ENCODE data around the gene ALK. TPM values are rescaled to one million over a fixed set of nuclear protein-coding genes. Genes with fewer than 3 reads are reported as not detected.

Gene ALK
- total RNA-seq, 2 experiments from 2014 or later: not detected

DNA sequence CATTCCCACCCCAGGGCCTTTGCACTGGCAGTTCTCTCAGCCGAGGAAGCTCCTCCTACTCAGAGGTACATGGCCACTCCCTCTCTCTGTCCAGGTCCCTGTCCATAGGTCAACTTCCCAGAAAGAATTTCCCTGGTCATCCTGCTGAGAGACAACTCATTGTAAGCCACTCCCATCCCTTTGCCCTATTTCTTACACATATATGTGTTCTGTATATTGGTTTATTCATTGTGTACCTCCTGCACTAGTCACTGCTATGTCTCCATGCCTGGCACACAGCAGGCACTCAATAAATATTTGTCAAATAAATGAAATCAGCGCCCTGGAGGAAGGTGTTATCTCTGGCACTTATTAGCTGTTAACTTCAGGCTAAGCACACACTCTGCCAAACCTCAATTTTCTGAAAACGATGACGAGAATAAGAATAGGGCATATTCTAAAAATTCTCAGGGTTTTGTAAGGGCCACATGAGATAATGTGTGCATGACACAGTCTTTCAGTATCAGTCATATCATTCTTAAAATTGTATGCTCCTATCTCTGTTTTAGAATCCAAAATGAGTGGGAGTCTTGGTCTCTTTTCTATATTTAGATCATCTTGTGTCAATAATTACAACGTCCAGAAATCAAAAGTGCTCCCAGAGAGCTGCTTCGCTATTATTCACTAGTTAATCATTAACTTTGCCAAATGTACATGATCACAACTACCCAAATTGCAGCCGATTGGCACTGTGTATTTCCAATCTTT lies 198.0 kb downstream of the ALK start:
- H3K27me3 Mint-ChIP-seq: peaks cover 14% of the 10 kb centered on the region
- ATAC-seq (no peak), DNase-seq (no peak)
- no peak overlapping the region for H3K4me3 Mint-ChIP-seq
- no peak overlapping the region for H3K27ac Mint-ChIP-seq
- CTCF ChIA-PET: interaction anchor here (1.6 kb wide), 1 partner anchor 11 kb away, joined by 5 read pairs; no protein-coding TSS in a partner anchor
- no peaks in the 10 kb centered on the region for H3K4me1 Mint-ChIP-seq
- no peaks in the 10 kb centered on the region for H3K36me3 Mint-ChIP-seq
- H3K9me3 Mint-ChIP-seq (ENCODE audit: low read depth): no peaks in the 10 kb centered on the region

DNA sequence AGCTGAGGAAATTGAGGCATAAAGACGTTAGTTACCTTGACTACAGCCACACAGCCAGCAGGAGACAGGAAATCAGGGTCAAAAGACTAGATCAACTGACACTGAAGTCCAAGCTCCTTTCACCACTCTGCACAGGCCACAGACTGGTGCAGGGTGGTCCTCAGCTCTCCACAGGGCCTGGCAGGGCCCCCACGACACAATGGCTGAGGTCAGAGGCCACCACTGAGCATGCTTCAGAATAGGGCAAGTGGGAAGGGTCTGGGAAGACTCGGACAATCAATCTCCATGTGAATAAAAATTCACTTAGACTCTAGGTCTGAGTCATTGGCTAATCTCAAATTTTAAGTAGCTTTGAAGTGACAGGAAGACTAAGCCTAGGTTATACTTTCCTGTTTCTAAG lies 201.7 kb downstream of the ALK start:
- CTCF ChIA-PET: no interaction called here
- DNase-seq (no peak), ATAC-seq (no peak)
- H3K36me3 Mint-ChIP-seq: no peaks in the 10 kb centered on the region
- peaks cover 14% of the 10 kb centered on the region for H3K27me3 Mint-ChIP-seq
- no peak overlapping the region for H3K27ac Mint-ChIP-seq
- no peak overlapping the region for H3K4me3 Mint-ChIP-seq
- no peaks in the 10 kb centered on the region for H3K4me1 Mint-ChIP-seq
- H3K9me3 Mint-ChIP-seq (ENCODE audit: low read depth): no peaks in the 10 kb centered on the region

DNA sequence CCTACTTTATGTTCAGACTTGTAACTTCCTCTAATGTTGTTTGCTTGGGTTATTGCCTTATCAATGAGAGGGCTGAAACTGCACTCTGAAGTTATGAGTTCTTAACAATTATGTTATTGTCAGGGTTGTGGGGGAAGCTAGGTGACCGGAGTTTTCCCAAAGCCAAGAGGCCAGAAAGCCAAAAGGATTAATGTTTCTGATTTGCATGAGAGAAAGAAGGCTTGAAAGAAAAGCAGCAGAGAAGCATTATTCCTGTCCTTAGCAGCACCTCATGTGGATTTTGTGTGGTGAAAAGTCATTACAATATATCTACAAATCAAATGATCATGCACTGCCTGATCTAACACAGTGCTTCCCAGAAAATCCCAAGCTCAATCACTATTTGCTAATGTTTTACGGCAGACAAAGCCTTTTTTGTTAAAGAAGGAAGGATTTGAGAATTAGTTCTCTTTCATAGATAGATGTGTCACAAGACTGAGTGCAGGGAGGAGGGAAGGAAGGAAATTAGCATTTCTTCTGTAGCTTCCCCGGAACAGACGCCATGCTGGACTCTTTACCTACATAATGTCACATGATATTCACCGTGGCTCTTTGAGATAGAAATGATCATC lies 203.2 kb downstream of the ALK start:
- Mint-ChIP-seq H3K4me1 (no peaks in the 10 kb centered on the region), H3K36me3 (no peaks in the 10 kb centered on the region), H3K9me3 (ENCODE audit: low read depth) (no peaks in the 10 kb centered on the region), H3K27me3 (peaks cover 12% of the 10 kb centered on the region), H3K27ac (no peak overlapping the region), H3K4me3 (no peak overlapping the region)
- CTCF ChIA-PET: no interaction called here
- DNase-seq: no peak
- ATAC-seq: no peak

- no peak overlapping the region for H3K27ac Mint-ChIP-seq
- H3K27me3 Mint-ChIP-seq: peaks cover 6% of the 10 kb centered on the region
- H3K9me3 Mint-ChIP-seq (ENCODE audit: low read depth): no peaks in the 10 kb centered on the region
- ATAC-seq: no peak
- CTCF ChIA-PET: no interaction called here
- DNase-seq: no peak
- no peaks in the 10 kb centered on the region for H3K36me3 Mint-ChIP-seq
- H3K4me1 Mint-ChIP-seq: no peaks in the 10 kb centered on the region
- H3K4me3 Mint-ChIP-seq: no peak overlapping the region
Observed at GRCh38 chr2:29715655-29716054, 205.7 kb downstream of the ALK start.

- H3K4me3 Mint-ChIP-seq: no peak overlapping the region
- no peak overlapping the region for H3K27ac Mint-ChIP-seq
- no peaks in the 10 kb centered on the region for H3K36me3 Mint-ChIP-seq
- H3K27me3 Mint-ChIP-seq: peaks cover 6% of the 10 kb centered on the region
- no peak for ATAC-seq
- no peaks in the 10 kb centered on the region for H3K4me1 Mint-ChIP-seq
- H3K9me3 Mint-ChIP-seq (ENCODE audit: low read depth): no peaks in the 10 kb centered on the region
- CTCF ChIA-PET: no interaction called here
- DNase-seq: no peak
Observed at GRCh38 chr2:29714333-29714732, 207.1 kb downstream of the ALK start.

DNA sequence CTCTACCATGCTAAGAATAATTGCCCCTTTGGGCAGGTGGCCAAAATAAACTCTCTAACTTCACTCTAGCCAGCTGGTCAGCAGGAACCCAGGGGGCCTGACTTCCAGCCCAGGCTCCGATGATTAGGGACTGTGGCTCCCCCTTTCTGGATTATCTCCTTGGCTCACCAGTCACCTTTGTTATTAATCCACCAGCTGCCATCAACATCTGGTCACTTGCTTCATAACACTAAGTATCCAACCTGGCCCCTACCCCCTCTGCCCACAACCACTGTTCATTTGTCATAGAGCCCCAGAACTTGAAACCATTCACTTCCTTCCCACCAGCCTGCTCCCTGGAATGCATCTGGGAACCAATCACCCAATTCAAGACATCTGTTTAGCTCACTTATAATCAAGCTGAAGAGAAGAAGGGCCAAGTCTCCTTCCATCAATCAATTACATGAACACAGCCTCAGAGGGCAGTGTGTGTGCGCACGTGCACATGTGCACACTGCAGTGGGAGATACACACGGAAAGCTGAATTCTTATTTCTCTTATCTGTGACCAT lies 215.1 kb downstream of the ALK start:
- no peak for DNase-seq
- Mint-ChIP-seq H3K27me3 (no peaks in the 10 kb centered on the region), H3K27ac (no peak overlapping the region), H3K4me1 (peaks cover 8% of the 10 kb centered on the region), H3K4me3 (no peak overlapping the region), H3K36me3 (no peaks in the 10 kb centered on the region), H3K9me3 (ENCODE audit: low read depth) (no peaks in the 10 kb centered on the region)
- ATAC-seq: no peak
- CTCF ChIA-PET: no interaction called here

DNA sequence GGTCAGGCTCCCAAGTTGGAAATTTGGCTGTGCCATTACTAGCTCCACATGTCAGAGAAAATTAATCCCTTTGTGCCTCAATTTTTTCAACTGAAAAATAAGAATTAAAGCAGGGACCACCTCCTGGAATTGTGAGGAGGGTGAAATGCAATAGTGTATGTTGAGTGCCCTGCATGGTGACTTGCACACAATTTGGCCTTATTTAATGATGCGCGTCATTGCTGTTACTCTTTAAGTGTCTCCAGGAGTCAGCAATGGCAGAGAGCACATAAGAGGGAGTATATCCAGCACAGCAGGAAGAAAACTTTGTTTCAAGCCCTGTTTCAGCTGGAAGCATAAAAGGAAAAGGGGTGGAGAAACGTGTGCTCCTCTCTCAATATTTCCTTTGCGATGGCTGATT lies 215.8 kb downstream of the ALK start:
- DNase-seq (no peak), ATAC-seq (no peak)
- no peak overlapping the region for H3K27ac Mint-ChIP-seq
- H3K4me3 Mint-ChIP-seq: no peak overlapping the region
- no peaks in the 10 kb centered on the region for H3K9me3 Mint-ChIP-seq (ENCODE audit: low read depth)
- CTCF ChIA-PET: no interaction called here
- H3K4me1 Mint-ChIP-seq: peaks cover 8% of the 10 kb centered on the region
- H3K36me3 Mint-ChIP-seq: no peaks in the 10 kb centered on the region
- H3K27me3 Mint-ChIP-seq: no peaks in the 10 kb centered on the region

DNA sequence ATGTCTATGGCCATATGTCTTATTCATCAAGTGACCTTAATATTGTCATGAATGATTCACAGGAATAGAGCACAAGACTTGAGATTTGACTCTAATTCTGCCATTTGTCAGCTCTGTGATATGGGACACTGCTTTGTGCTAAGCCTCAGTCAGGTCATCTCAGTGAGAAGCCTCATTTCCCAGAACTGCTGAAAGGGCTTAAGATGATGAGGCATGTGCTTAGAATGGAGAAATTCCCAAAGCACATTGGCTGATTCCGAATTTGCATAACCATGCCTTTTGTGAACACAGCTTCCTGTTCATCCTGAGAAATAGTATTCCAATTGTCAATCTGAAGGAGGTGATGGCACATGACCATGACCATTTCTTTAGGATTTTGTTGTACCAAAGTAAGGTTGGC lies 218.1 kb downstream of the ALK start:
- no peak overlapping the region for H3K4me3 Mint-ChIP-seq
- CTCF ChIA-PET: no interaction called here
- H3K27ac Mint-ChIP-seq: no peak overlapping the region
- peaks cover 8% of the 10 kb centered on the region for H3K4me1 Mint-ChIP-seq
- DNase-seq (no peak), ATAC-seq (no peak)
- H3K9me3 Mint-ChIP-seq (ENCODE audit: low read depth): no peaks in the 10 kb centered on the region
- H3K36me3 Mint-ChIP-seq: no peaks in the 10 kb centered on the region
- no peaks in the 10 kb centered on the region for H3K27me3 Mint-ChIP-seq

GRCh38 chr2:29702276-29702675 lies 219.1 kb downstream of the ALK start:
- no peaks in the 10 kb centered on the region for H3K9me3 Mint-ChIP-seq (ENCODE audit: low read depth)
- H3K27me3 Mint-ChIP-seq: no peaks in the 10 kb centered on the region
- CTCF ChIA-PET: no interaction called here
- no peak for DNase-seq
- ATAC-seq: no peak
- peaks cover 8% of the 10 kb centered on the region for H3K4me1 Mint-ChIP-seq
- H3K4me3 Mint-ChIP-seq: no peak overlapping the region
- H3K36me3 Mint-ChIP-seq: no peaks in the 10 kb centered on the region
- no peak overlapping the region for H3K27ac Mint-ChIP-seq

GRCh38 chr2:29700560-29700959 lies 220.8 kb downstream of the ALK start:
- Mint-ChIP-seq H3K27me3 (no peaks in the 10 kb centered on the region), H3K4me3 (no peak overlapping the region), H3K27ac (no peak overlapping the region), H3K9me3 (ENCODE audit: low read depth) (no peaks in the 10 kb centered on the region), H3K4me1 (peaks cover 8% of the 10 kb centered on the region), H3K36me3 (no peaks in the 10 kb centered on the region)
- DNase-seq: no peak
- CTCF ChIA-PET: no interaction called here
- no peak for ATAC-seq

DNA sequence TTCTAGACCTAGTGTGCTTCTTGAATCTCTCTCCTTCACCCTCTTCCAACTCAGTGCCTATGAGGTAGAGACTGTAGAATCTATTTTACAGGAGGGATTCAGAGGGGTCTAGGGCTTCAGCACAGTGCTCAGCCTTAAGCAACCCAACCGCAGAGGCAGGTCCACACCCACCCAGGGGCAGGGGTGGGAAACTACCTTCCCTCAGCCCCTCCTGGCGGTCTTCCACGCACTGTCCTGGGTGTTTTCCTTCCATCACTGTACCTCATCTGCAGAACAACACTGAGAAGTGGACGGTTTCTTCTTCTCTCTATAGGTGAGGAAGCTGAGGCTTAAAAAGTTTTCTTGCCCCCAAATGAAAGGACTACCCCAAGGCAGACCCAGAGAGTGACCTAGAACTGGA lies 222.3 kb downstream of the ALK start:
- Mint-ChIP-seq H3K27me3 (no peaks in the 10 kb centered on the region), H3K4me3 (no peak overlapping the region), H3K27ac (no peak overlapping the region), H3K4me1 (peaks cover 8% of the 10 kb centered on the region), H3K36me3 (no peaks in the 10 kb centered on the region), H3K9me3 (ENCODE audit: low read depth) (no peaks in the 10 kb centered on the region)
- CTCF ChIA-PET: no interaction called here
- DNase-seq (no peak), ATAC-seq (no peak)

DNA sequence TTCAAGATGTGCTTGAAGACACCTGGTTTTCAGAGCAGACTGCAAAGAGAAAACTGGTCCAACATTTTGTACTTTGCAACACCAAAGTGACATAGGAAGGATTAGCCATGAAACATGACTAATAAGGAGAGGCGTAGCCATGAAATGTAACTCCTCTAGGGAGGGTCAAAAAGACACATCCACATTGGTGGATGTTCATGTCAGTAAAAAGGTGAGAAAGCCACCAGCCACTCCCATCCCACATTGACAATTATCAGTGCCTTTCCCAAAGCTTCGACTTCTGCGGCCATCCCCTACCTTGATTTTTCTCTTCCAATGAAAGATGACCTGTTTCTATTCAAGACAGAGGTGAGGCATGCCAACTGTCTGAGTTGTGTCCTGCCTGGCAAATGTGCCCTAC lies 223.2 kb downstream of the ALK start:
- no peak overlapping the region for H3K4me3 Mint-ChIP-seq
- H3K27me3 Mint-ChIP-seq: no peaks in the 10 kb centered on the region
- DNase-seq: no peak
- H3K27ac Mint-ChIP-seq: no peak overlapping the region
- no peak for ATAC-seq
- no peaks in the 10 kb centered on the region for H3K9me3 Mint-ChIP-seq (ENCODE audit: low read depth)
- CTCF ChIA-PET: no interaction called here
- peaks cover 8% of the 10 kb centered on the region for H3K4me1 Mint-ChIP-seq
- no peaks in the 10 kb centered on the region for H3K36me3 Mint-ChIP-seq

GRCh38 chr2:29697715-29698114 lies 223.7 kb downstream of the ALK start:
- H3K36me3 Mint-ChIP-seq: no peaks in the 10 kb centered on the region
- ATAC-seq (no peak), DNase-seq (no peak)
- H3K27me3 Mint-ChIP-seq: no peaks in the 10 kb centered on the region
- CTCF ChIA-PET: no interaction called here
- H3K4me3 Mint-ChIP-seq: no peak overlapping the region
- H3K27ac Mint-ChIP-seq: no peak overlapping the region
- no peaks in the 10 kb centered on the region for H3K9me3 Mint-ChIP-seq (ENCODE audit: low read depth)
- peaks cover 8% of the 10 kb centered on the region for H3K4me1 Mint-ChIP-seq

- DNase-seq: no peak
- Mint-ChIP-seq H3K27ac (no peak overlapping the region), H3K4me1 (peaks cover 7% of the 10 kb centered on the region), H3K27me3 (no peaks in the 10 kb centered on the region), H3K36me3 (no peaks in the 10 kb centered on the region), H3K4me3 (no peak overlapping the region), H3K9me3 (ENCODE audit: low read depth) (no peaks in the 10 kb centered on the region)
- CTCF ChIA-PET: no interaction called here
- no peak for ATAC-seq
Observed at GRCh38 chr2:29697181-29697580, 224.2 kb downstream of the ALK start.

Data from activated CD8-positive, alpha-beta memory T cell treated with anti-CD3 and anti-CD28 coated beads, Interleukin-2, amount 10 ng/mL, durations not matched to agents 7 days and 5 days (primary cell).